ENCODE data around the gene RYR2. TPM values are rescaled to one million over a fixed set of nuclear protein-coding genes. Genes with fewer than 3 reads are reported as not detected.

RYR2 gene
- total and polyA plus RNA-seq, 8 donors: 0.25 to 33.5 (median 2.5) TPM

- Histone ChIP-seq H3K36me3 (no peaks in the 10 kb centered on the region), H3K4me1 (no peaks in the 10 kb centered on the region), H3K9me3 (no peaks in the 10 kb centered on the region), H3K4me3 (no peak overlapping the region), H3K27me3 (no peaks in the 10 kb centered on the region), H3K27ac (no peak overlapping the region)
- WGBS, 5 donors: 79 to 87% (median 84%) methylated on average over 22 to 25 of the region's 25 CpGs
- intact Hi-C loops (cut with DNase I; ENCODE audit: low total_unique reads): no loop called here
- DNase-seq: no peak
- no peak for TF ChIP-seq POLR2A (IDR thresholded peaks at IDR 0.05)
- no peak for TF ChIP-seq POLR2AphosphoS5 (IDR thresholded peaks at IDR 0.05)
- no peak for TF ChIP-seq CTCF (IDR thresholded peaks at IDR 0.05)
- no peak for TF ChIP-seq EP300 (IDR thresholded peaks at IDR 0.05)
These were observed 29.8 kb downstream of the RYR2 start for GRCh38 chr1:237071641-237072420.

- WGBS, 5 donors: 84 to 90% (median 86%) methylated on average over 8 to 11 of the region's 11 CpGs
- no peaks in the 10 kb centered on the region for H3K4me1 ChIP-seq
These were observed 32.6 kb downstream of the RYR2 start for GRCh38 chr1:237074371-237075117.

GRCh38 chr1:237084341-237085077 lies 42.5 kb downstream of the RYR2 start:
- TF ChIP-seq EP300 (IDR thresholded peaks at IDR 0.05) (no peak), CTCF (IDR thresholded peaks at IDR 0.05) (no peak), POLR2AphosphoS5 (IDR thresholded peaks at IDR 0.05) (no peak)
- Histone ChIP-seq H3K4me3 (no peak overlapping the region), H3K27ac (no peak overlapping the region), H3K4me1 (no peaks in the 10 kb centered on the region), H3K36me3 (no peaks in the 10 kb centered on the region), H3K9me3 (no peaks in the 10 kb centered on the region), H3K27me3 (no peaks in the 10 kb centered on the region)
- 74 to 83% (median 80%) methylated on average over 11 of the region's 11 CpGs for WGBS, 5 donors
- no peak for DNase-seq
- intact Hi-C loops (cut with DNase I; ENCODE audit: low total_unique reads): no loop called here

More at GRCh38 chr1:237074371-237075117, 32.6 kb downstream of the RYR2 start:
- no peaks in the 10 kb centered on the region for H3K27me3 ChIP-seq
- H3K9me3 ChIP-seq: no peaks in the 10 kb centered on the region
- DNase-seq: no peak
- TF ChIP-seq EP300 (IDR thresholded peaks at IDR 0.05) (no peak), CTCF (IDR thresholded peaks at IDR 0.05) (no peak), POLR2AphosphoS5 (IDR thresholded peaks at IDR 0.05) (no peak), POLR2A (IDR thresholded peaks at IDR 0.05) (no peak)
- intact Hi-C loops (cut with DNase I; ENCODE audit: low total_unique reads): no loop called here
- H3K36me3 ChIP-seq: no peaks in the 10 kb centered on the region
- H3K27ac ChIP-seq: no peak overlapping the region
- no peak overlapping the region for H3K4me3 ChIP-seq

- H3K4me1 ChIP-seq: peaks cover 0 to 8% (median 0%) of the 10 kb centered on the region in 4 donors
- no peak for TF ChIP-seq POLR2AphosphoS5 (IDR thresholded peaks at IDR 0.05)
- no peak for TF ChIP-seq CTCF (IDR thresholded peaks at IDR 0.05)
- no peak for TF ChIP-seq POLR2A (IDR thresholded peaks at IDR 0.05)
- TF ChIP-seq EP300 (IDR thresholded peaks at IDR 0.05): no peak
- H3K27ac ChIP-seq: no peak overlapping the region
- WGBS, 5 donors: 81 to 96% (median 94%) methylated on average over 3 of the region's 3 CpGs
- intact Hi-C loops (cut with DNase I; ENCODE audit: low total_unique reads): no loop called here
- no peaks in the 10 kb centered on the region for H3K9me3 ChIP-seq
- no peaks in the 10 kb centered on the region for H3K36me3 ChIP-seq
- no peaks in the 10 kb centered on the region for H3K27me3 ChIP-seq
- H3K4me3 ChIP-seq: no peak overlapping the region
- DNase-seq: no peak
These were observed 49.7 kb downstream of the RYR2 start for GRCh38 chr1:237091691-237092090.
